Keratinocyte (primary cell): ENCODE measurements around the gene CASTOR1. TPM values are rescaled to one million over a fixed set of nuclear protein-coding genes. Genes with fewer than 3 reads are reported as not detected.

Source experiments
- DNase-seq: peaks from one replicate; pipeline ENCODE4 v3.0.0-alpha.2; 2011; ENCODE audit warnings: low read depth, missing footprints, low spot score
- FAIRE-seq: peaks from 2 replicates; lab custom pipeline; 2011; peaks lifted over from hg19 to GRCh38; lab: Jason Lieb, UNC
- H2AFZ ChIP-seq: 2 replicates; pipeline ENCODE4 v1.6.0; 2012; ENCODE audit warnings: low read length, control low read depth, inconsistent platforms; ENCODE audit not compliant: control insufficient read depth
- H3K27ac ChIP-seq: 2 replicates; pipeline ENCODE4 v1.5.1; 2011; ENCODE audit warnings: low read length; ENCODE audit not compliant: control insufficient read depth, insufficient read depth
- H3K27me3 ChIP-seq: 3 replicates; pipeline ENCODE4 v1.6.0; 2011; ENCODE audit warnings: low read length; ENCODE audit not compliant: control insufficient read depth, insufficient read depth; ENCODE audit errors: extremely low read depth
- H3K36me3 ChIP-seq, 2 experiments: 2 replicates in 1 of 2; 3 replicates in 1 of 2; pipeline ENCODE4 v1.5.1; 2011; ENCODE audit warnings: low read length in 2 of 2, mild to moderate bottlenecking in 1 of 2; ENCODE audit not compliant: control insufficient read depth in 2 of 2, insufficient read depth in 2 of 2; ENCODE audit errors: extremely low read depth in 1 of 2
- H3K4me1 ChIP-seq: 3 replicates; pipeline ENCODE4 v1.5.1; 2011; ENCODE audit warnings: low read length; ENCODE audit not compliant: control insufficient read depth, insufficient read depth; ENCODE audit errors: extremely low read depth
- H3K4me2 ChIP-seq: 3 replicates; pipeline ENCODE4 v1.6.0; 2011; ENCODE audit warnings: low read depth, low read length; ENCODE audit not compliant: control insufficient read depth, insufficient read depth; ENCODE audit errors: extremely low read depth
- H3K4me3 ChIP-seq, 3 experiments: fragments of 200-600 bp in 1 of 3; sonication (generic) in 1 of 3; 2 replicates in 2 of 3; 3 replicates in 1 of 3; pipeline ENCODE4 v1.5.1; 2011 to 2016; ENCODE audit warnings: low read length in 3 of 3, mild to moderate bottlenecking in 3 of 3, control low read depth in 2 of 3, inconsistent platforms in 1 of 3, low read depth in 1 of 3, mixed read lengths in 1 of 3, mixed run types in 1 of 3, moderate library complexity in 1 of 3; ENCODE audit not compliant: control insufficient read depth in 2 of 3, insufficient read depth in 2 of 3; ENCODE audit errors: extremely low read depth in 1 of 3
- H3K79me2 ChIP-seq: 2 replicates; pipeline ENCODE4 v1.6.0; 2012; ENCODE audit warnings: low read length; ENCODE audit not compliant: control insufficient read depth, insufficient read depth
- H3K9ac ChIP-seq: 3 replicates; pipeline ENCODE4 v1.6.0; 2011; ENCODE audit warnings: low read length; ENCODE audit not compliant: control insufficient read depth, insufficient read depth; ENCODE audit errors: extremely low read depth
- H3K9me1 ChIP-seq: 3 replicates; pipeline ENCODE4 v1.6.0; 2011; ENCODE audit warnings: low read length; ENCODE audit not compliant: control insufficient read depth, insufficient read depth; ENCODE audit errors: extremely low read depth
- H3K9me3 ChIP-seq: 2 replicates; pipeline ENCODE4 v1.5.1; 2012; ENCODE audit warnings: low read depth, low read length; ENCODE audit not compliant: control insufficient read depth
- H4K20me1 ChIP-seq: 3 replicates; pipeline ENCODE4 v1.6.0; 2011; ENCODE audit warnings: low read length; ENCODE audit not compliant: control insufficient read depth, insufficient read depth; ENCODE audit errors: extremely low read depth
- CTCF ChIP-seq, 3 experiments: IDR thresholded peaks in 1 of 3; conservative IDR thresholded peaks in 1 of 3; optimal IDR thresholded peaks in 1 of 3; 2 replicates in 2 of 3; 3 replicates in 1 of 3; pipeline versions ENCODE3 to v1.5.1; 2011; ENCODE audit warnings: low read length in 3 of 3, mild to moderate bottlenecking in 3 of 3, moderate library complexity in 2 of 3, control low read depth in 1 of 3, inconsistent platforms in 1 of 3; ENCODE audit not compliant: insufficient read depth in 2 of 3; ENCODE audit errors: extremely low read depth in 1 of 3
- EZH2 ChIP-seq: IDR thresholded peaks from one replicate; pipeline ENCODE4 v1.6.1; 2012; ENCODE audit warnings: inconsistent platforms, mild to moderate bottlenecking, low read length, moderate library complexity
- dilution Hi-C: fragments of 300-500 bp; cut with MboI; formaldehyde crosslinking; loops from one replicate; pipeline ENCODE4 v1.7.0; 2020; ENCODE audit warnings: low sequenced_read_pairs; ENCODE audit not compliant: extremely low pct_ligation_motif_present
- polyA plus RNA-seq, 5 experiments: library from polyadenylated mRNA; depleted of rRNA in 3 of 5; stranded (reverse) in 3 of 5; stranded (forward) in 1 of 5; unstranded in 1 of 5; fragments of >200 nt; gene quantifications; 1 replicate in 1 of 5; 2 replicates in 3 of 5; 3 replicates in 1 of 5; pipeline versions ENCODE4 v1.2.1 to v1.2.3, GENCODE V29; 2011 to 2012; ENCODE audit warnings: missing spikeins in 2 of 5, low read depth in 1 of 5, low replicate concordance in 1 of 5

CASTOR1 gene
- polyA plus RNA-seq, 1 donor (not counting 4 experiments of a cell fraction or from before 2014, with no cell fraction given): 9.1 TPM

GRCh38 chr22:30277547-30278344 lies 11.6 kb downstream of the CASTOR1 start:
- Histone ChIP-seq H3K36me3 (no peaks in the 10 kb centered on the region), H3K4me2 (peak overlapping the region; percentile 29), H3K9me3 (no peaks in the 10 kb centered on the region), H4K20me1 (no peaks in the 10 kb centered on the region), H3K27me3 (no peaks in the 10 kb centered on the region), H3K79me2 (no peaks in the 10 kb centered on the region), H3K9ac (peak overlapping the region; percentile 1), H3K4me1 (peaks cover 13% of the 10 kb centered on the region), H3K27ac (no peak overlapping the region), H3K9me1 (no peaks in the 10 kb centered on the region), H3K4me3 (no peak overlapping the region), H2AFZ (peak overlapping the region; percentile 69)
- dilution Hi-C loops: no loop called here
- no peak for DNase-seq
- FAIRE-seq: peak; percentile 71
- TF ChIP-seq EZH2 (no peak), CTCF (optimal IDR thresholded peaks at IDR 0.05 in 1 of 3, IDR thresholded peaks at IDR 0.05 in 1 of 3, conservative IDR thresholded peaks at IDR 0.05 in 1 of 3; ENCODE audit: extremely low read depth in 1 of 3, insufficient read depth in 2 of 3, low read length in 3 of 3) (no peak)

- dilution Hi-C loops: no loop called here
- Histone ChIP-seq H3K79me2 (no peaks in the 10 kb centered on the region), H3K4me3 (no peak overlapping the region), H4K20me1 (no peaks in the 10 kb centered on the region), H3K9ac (no peak overlapping the region), H3K9me3 (no peaks in the 10 kb centered on the region), H3K27me3 (no peaks in the 10 kb centered on the region), H3K9me1 (no peaks in the 10 kb centered on the region), H3K4me1 (peaks cover 13% of the 10 kb centered on the region), H3K36me3 (no peaks in the 10 kb centered on the region), H3K27ac (no peak overlapping the region), H3K4me2 (no peak overlapping the region), H2AFZ (no peak overlapping the region)
- no peak for TF ChIP-seq CTCF (optimal IDR thresholded peaks at IDR 0.05 in 1 of 3, IDR thresholded peaks at IDR 0.05 in 1 of 3, conservative IDR thresholded peaks at IDR 0.05 in 1 of 3; ENCODE audit: extremely low read depth in 1 of 3, insufficient read depth in 2 of 3, low read length in 3 of 3)
- no peak for TF ChIP-seq EZH2
- FAIRE-seq (no peak), DNase-seq (no peak)
Observed at GRCh38 chr22:30276039-30276438, 13.3 kb downstream of the CASTOR1 start.
